ENCODE measurements around the gene RTEL1. TPM values are rescaled to one million over a fixed set of nuclear protein-coding genes. Genes with fewer than 3 reads are reported as not detected.
A peak's percentile ranks its signal among the peaks of the same experiment; 100 is the strongest.

RTEL1 gene
- total RNA-seq, 2 donors from 2014 or later: 25.7 to 34.9 TPM

- peaks cover 11% of the 10 kb centered on the region for H3K36me3 ChIP-seq
- DNase-seq: no peak
Observed at GRCh38 chr20:63705232-63706026, 47.3 kb downstream of the RTEL1 start.

GRCh38 chr20:63706027-63706695, 48.0 kb downstream of the RTEL1 start:
- Histone ChIP-seq H3K4me3 (peak overlapping the region; percentile 99), H3K4me1 (peaks cover 22% of the 10 kb centered on the region), H3K27ac (peak overlapping the region; percentile 91), H3K9me3 (no peaks in the 10 kb centered on the region), H3K27me3 (no peaks in the 10 kb centered on the region), H3K9ac (ENCODE audit: low read depth in 2 of 2, low read length in 2 of 2) (peak overlapping the region; percentile 42 to 92), H3K36me3 (peaks cover 11% of the 10 kb centered on the region)
- peak; percentile 57 for DNase-seq
- intact Hi-C loops (cut with DNase I): loop anchor here (10.0 kb wide), 1 partner anchor 89 kb away; no protein-coding TSS in a partner anchor
- no peak for TF ChIP-seq CTCF (IDR thresholded peaks at IDR 0.05)

More at GRCh38 chr20:63705232-63706026, 47.3 kb downstream of the RTEL1 start:
- Histone ChIP-seq H3K4me1 (peaks cover 22% of the 10 kb centered on the region), H3K9ac (ENCODE audit: low read depth in 2 of 2, low read length in 2 of 2) (no peak overlapping the region), H3K9me3 (no peaks in the 10 kb centered on the region), H3K4me3 (no peak overlapping the region), H3K27me3 (no peaks in the 10 kb centered on the region), H3K27ac (no peak overlapping the region)
- TF ChIP-seq CTCF (IDR thresholded peaks at IDR 0.05): no peak
- intact Hi-C loops (cut with DNase I): loop anchor here (10.0 kb wide), 1 partner anchor 89 kb away; no protein-coding TSS in a partner anchor

- no peak for TF ChIP-seq CTCF (IDR thresholded peaks at IDR 0.05)
Observed at GRCh38 chr20:63706852-63707557, 48.9 kb downstream of the RTEL1 start.

GRCh38 chr20:63707558-63708300, 49.6 kb downstream of the RTEL1 start, which contains the start of the genes ARFRP1 and ZGPAT:
TSS of gene ARFRP1 (minus strand) at chr20:63707976. CDS start at chr20:63707091, 885 bp downstream.
TSS of gene ZGPAT (plus strand) at chr20:63708039. CDS start at chr20:63708581, 542 bp downstream.
- peak within 1 kb of the TSS; percentile 99 for H3K4me3 ChIP-seq
- H3K27me3 ChIP-seq: no peaks in the 10 kb centered on the region
- H3K9me3 ChIP-seq: no peaks in the 10 kb centered on the region
- H3K9ac ChIP-seq (ENCODE audit: low read depth in 2 of 2, low read length in 2 of 2): peak within 1 kb of the TSS; percentile 92 to 100
- peak; percentile 94 for DNase-seq
- no peak for TF ChIP-seq CTCF (IDR thresholded peaks at IDR 0.05)
- H3K36me3 ChIP-seq: peaks cover 11% of the 10 kb centered on the region
- peaks cover 22% of the 10 kb centered on the region for H3K4me1 ChIP-seq
- intact Hi-C loops (cut with DNase I): loop anchor here (10.0 kb wide), 1 partner anchor 87 kb away; no protein-coding TSS in a partner anchor
- peak within 1 kb of the TSS; percentile 91 for H3K27ac ChIP-seq

More at GRCh38 chr20:63706852-63707557, 48.9 kb downstream of the RTEL1 start:
- Histone ChIP-seq H3K27me3 (no peaks in the 10 kb centered on the region), H3K9me3 (no peaks in the 10 kb centered on the region), H3K36me3 (peaks cover 11% of the 10 kb centered on the region), H3K4me3 (peak overlapping the region; percentile 99), H3K27ac (peak overlapping the region; percentile 91), H3K9ac (ENCODE audit: low read depth in 2 of 2, low read length in 2 of 2) (peak overlapping the region; percentile 92 to 100), H3K4me1 (peaks cover 22% of the 10 kb centered on the region)
- intact Hi-C loops (cut with DNase I): loop anchor here (10.0 kb wide), 1 partner anchor 88 kb away; no protein-coding TSS in a partner anchor
- DNase-seq: peak; percentile 66

All from colonic mucosa (tissue), 4 donors.